Stimulated activated CD4-positive, alpha-beta T cell treated with anti-CD3 and anti-CD28 coated beads, Interleukin-15, amount 100 ng/mL, for 1 hour (primary cell): ENCODE measurements around the gene MAP3K20.
"Not testable (repeated sequence)": the region's sequence is repeated elsewhere in the genome, so short reads cannot be mapped to it uniquely, and the experiment has no call there.

ENCODE experiments used
- DNase-seq, 2 donors: peaks; one replicate each; pipeline ENCODE4 v3.0.0-alpha.2; 2020; ENCODE audit warnings: low read depth in 1 of 2, low spot score in 1 of 2

Gene MAP3K20

GRCh38 chr2:173226899-173227698, 151.5 kb downstream of the MAP3K20 start:
- DNase-seq = no peak

DNA sequence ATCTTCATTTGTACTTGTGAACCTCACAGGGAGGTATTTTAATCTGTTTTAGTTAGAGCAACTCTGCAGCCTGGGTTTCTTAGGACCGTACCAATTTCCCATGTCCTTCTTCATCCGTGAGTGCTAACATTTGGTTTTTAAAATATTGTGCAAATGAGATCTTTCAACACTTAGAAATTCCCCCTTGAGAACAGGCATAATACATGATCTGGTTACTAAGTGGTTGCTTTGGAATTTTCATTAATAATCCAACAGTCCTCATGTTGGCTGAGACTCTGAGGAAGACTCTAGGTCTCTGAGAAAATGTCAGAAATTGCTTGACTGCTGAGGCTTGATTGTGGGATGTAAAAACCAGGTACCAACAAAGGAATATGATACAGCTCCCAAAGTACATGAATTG, 153.4 kb downstream of the MAP3K20 start:
- DNase-seq = no peak

- DNase-seq = no peak
These were observed 154.5 kb downstream of the MAP3K20 start for GRCh38 chr2:173230181-173230580.

- no peak for DNase-seq
These were observed 155.4 kb downstream of the MAP3K20 start for GRCh38 chr2:173231042-173231441.

DNA sequence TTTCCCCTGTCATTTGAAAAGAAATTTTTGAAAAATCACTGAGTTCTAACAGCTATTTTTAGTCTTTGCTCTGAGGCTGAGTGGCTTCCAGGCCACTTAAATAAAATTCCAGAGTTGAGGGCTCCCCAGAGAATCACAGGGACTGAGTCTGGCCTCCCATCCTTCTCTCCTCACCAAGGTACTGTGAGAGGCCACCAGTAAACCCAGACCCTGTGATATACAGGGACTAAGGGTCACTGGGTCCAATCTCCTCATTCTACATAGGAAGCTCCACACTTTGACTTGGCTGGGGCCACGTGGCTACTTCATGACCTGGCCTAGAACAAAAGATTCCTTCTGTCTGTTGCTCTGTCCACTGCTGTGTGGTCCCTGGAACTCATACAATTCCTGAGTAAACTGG, 155.8 kb downstream of the MAP3K20 start:
- no peak for DNase-seq

DNA sequence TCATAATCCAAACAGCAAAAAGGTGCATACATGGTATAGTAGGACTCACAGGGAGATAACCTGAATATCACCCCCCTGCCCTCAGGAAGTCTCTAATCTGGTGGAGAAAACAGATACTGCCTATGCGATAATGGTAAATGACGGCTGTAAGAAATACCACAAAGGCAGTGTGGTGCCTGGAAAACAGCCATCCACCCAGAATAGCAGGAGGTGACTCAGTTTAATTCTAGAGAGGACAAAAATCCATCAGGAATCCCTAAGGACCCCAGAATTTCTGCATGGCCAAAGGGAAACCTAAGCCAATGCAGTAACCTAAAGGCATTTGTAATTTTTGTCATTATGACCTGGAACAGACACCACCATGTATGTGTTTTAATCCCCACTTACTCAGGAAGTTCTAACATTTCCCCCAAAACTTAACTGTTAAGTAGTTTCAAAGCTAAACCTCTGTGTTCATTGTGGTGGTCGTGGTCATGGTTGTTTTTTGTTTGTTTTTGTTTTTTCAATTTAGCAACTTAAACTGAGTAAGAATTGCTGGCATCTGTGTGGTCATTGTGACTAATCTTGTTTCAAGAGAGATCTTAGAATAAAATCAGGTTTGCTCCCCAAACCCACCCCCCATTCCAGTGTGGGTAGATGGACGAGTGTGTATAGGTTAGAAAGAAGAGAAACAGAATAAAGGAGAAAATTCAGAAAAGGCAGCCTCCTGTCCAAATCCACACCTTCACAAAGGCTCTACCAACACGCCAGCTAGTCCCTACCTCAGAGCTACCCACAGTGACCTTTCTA, 157.5 kb downstream of the MAP3K20 start:
- DNase-seq = no peak

DNA sequence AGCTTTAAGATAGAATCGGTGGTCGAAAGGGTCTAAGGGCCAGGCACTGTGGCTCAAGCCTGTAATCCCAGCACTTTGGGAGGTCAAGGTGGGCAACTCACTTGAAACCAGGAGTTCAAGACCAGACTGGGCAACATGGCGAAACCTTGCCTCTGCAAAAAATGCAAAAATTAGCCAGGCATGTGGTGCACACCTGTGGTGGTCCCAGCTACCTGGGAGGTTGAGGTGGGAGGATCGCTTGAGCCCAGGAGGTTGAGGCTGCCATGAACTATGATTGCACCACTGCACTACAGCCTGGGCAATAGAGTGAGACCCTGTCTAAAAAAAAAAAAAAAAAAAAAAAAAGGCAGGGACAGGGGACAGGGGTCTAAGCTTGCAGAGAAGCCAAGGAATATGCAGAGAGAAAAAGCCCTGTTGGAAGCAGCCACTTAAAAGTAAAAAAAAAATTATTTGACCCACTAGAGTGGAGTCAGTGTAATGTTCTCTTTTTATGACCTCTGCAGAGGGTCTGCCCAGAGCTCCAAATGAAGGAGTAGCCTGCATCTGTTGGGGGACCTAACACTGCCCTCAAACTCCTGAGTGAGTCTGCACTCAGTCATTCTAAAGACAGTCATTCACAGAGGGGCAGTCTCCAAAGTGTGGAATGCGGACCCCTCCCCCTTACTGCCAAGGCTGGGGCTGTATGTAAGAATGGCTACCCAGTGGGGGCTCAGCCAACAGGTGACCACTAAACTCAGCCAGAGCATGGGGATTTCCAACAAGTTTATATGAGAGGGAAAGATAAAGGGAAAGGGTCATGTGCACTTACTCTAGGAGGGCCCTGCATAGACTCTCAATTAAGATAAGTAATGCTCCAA, 160.5 kb downstream of the MAP3K20 start:
- no peak for DNase-seq

DNA sequence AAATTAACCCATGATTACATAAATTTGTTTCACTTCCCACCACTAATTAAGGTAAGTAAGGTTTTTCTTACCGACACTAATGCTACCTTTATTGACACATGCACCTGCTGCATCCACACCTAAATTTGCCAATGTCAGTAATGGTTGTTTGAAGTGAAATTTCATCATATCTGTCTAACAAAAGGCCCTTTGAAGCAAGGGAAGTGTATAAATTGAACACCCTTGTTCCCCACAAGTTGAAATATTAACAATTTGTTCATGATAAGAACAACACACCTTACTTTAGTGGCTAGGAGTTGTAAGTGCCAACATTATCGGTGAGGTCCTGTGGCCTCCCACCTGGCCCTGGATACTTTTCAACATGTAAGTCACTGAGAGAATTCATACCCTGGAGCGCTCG, 162.7 kb downstream of the MAP3K20 start:
- DNase-seq = no peak

DNA sequence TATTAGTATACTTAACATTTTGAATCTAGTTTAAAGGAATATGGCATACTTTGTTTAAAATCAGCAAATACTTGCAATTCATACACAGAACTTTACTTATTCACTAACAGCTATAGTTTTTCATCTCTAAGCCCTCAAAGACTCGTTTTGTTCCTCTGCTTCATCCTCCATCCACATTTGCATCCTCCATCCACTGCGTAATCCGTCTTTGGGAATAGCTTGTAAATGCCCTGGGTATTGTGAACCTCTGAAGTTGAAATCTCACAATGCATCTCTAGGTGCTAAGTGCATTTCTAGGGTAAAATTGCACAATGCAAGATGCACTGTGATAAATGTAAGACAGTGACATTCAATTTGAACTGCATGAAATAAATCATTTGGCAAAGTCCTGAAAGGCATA, 163.2 kb downstream of the MAP3K20 start:
- DNase-seq = no peak

- DNase-seq = no peak
These were observed 164.0 kb downstream of the MAP3K20 start for GRCh38 chr2:173239644-173240043.

- no peak for DNase-seq
These were observed 164.4 kb downstream of the MAP3K20 start for GRCh38 chr2:173240083-173240482.

DNA sequence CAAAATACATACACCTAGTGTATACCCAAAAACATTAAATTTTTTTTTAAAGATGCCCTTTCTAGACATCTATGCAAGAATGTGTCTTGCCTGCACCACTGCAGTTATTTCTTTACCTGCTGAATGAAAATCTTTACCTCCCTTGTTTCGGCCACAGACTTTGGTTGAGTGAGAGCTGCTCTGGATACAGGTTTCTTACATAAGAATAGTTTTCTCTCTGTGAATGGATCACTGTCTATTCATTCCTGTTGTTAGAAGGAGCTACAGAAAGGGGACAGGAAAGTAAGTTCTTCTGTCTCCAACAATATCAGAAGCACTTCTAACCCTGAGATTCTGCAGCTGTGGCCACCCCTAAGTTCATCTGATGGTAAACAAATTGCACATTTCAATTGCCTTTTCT, 166.0 kb downstream of the MAP3K20 start:
- no peak for DNase-seq

DNA sequence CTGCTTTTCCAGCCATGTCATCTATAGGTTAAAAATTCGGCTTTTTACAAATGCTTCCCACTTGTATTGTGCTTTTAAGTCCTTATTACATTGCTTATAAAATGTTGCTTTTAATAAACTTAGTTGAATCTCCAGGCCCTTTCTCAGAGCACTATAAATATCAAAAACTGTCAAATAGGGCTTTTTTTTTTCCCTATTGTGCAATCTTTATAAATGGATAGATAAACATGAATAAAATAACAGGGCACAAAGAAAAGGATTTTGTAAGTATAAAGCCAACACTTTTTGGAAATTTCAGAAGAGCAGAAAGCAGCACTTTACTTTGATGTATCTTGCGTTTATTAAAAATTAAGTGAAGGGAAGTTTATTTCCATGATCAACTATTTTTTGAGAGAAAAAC, 171.5 kb downstream of the MAP3K20 start:
- no peak for DNase-seq

DNA sequence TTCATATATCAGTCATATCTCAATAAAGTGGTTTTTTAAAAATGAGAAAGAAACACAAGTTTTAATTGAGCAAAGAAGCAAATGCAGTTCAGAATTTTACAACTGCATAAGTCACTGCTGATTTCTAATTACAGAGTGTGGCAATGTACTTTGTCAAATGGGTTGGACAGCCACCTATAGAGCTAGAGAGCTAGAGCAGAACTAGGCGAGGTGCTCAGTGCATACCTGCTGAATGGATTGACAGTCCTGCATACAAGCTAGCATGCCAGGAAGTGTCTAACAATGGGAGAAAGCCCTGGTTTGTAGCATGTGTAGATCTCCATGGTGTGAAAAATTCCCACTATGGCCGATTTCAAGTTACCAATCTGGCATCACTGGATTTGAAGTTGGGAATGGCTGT, 172.7 kb downstream of the MAP3K20 start:
- DNase-seq = no peak

DNA sequence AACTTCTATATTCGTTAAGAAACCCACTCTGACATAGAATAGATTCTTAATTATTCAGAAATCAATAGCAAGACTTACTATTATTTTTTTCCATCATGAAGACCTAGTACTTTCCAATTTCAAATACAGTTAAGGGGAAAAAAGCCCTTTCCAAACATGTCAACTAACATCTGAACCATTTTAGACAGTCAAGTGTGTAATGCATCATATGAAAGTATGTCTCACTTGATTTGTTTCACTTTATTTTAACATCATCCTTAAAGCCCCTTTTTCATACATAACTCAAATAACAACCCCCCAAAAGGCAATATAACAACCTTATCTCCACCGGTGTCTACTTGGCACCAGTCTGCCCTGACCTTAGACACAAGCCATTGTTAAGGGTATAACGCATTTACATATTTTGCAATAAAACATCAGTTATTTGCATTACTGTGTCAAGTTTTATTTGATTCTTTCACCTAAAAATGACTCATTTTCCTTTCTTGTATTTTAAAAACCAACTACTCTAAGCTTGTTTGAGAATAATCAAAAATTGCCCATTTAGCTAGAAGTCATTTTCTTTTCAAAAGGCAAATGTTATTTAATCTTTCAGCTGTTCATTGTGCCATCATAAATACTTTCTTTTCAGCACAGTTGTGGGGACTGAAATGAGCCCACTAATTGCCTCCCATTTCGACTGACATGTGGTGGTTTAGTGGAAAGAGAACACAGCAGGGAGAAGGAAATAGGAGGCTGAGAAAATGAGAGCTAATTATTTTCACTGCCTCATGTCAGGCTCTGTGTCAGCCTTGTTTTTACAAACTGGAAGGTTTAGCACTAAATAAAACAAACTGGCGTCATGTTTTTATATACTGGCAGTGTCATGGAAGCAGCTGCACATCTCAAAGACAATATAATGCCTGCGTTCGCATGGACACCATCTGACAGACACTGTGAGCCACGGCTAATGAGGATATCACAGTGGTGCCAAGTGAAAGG, 174.3 kb downstream of the MAP3K20 start:
- DNase-seq = no peak

- DNase-seq = no peak
These were observed 175.6 kb downstream of the MAP3K20 start for GRCh38 chr2:173251225-173251624.

DNA sequence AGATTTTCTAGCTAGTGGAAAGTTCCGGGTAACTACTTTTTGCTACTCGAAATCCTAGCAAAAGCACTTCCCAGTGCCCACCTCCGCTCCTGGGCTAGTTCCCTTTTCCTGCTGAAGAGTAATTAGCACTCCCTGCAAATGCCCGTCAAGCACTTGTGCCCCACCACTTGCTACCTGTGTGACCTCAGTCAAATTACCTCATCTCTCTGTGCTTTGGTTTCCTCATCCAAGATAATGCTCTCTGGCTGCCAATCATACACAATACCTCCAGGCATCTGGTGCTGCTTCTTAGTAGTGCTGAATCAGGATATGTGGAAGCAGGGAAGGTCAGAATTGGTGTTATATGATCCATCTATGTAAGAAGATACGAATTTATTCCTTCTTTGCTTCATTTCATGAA, 176.9 kb downstream of the MAP3K20 start:
- no peak for DNase-seq

GRCh38 chr2:173254659-173255058, 179.0 kb downstream of the MAP3K20 start:
- DNase-seq = no peak

DNA sequence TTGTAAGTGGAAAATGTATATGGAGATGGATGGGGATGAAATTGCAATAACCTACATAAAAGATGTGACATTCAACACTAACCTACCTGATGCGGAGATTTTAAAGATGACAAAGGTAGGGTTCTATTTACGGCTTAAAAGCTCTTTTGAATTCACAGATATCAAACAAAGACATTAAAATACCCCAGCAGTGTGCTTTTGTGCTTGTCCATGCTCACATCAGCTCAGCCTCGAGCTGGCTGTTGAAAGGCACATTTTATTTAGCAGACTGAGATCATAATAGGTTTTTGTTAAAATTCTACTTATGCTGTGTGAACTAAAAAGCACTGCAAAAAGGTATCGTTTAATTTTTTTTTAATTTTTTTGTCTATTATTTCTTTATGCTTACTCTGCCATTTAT, 183.1 kb downstream of the MAP3K20 start:
- DNase-seq = no peak

DNA sequence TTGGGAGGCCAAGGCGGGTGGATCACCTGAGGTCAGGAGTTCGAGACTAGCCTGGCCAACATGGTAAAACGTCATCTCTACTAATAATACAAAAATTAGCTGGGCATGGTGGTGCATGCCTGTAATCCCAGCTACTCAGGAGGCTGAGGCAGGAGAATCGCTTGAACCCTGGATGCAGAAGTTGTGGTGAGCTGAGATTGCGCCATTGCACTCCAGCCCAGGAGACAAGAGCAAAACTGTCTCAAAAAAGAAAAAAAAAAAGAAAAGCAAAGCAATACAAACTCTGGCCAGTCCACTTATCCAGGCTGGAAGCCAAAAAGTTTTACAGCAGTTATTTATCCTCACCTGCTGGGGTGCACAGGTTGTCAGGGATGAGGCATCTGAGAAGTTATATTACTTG, 186.7 kb downstream of the MAP3K20 start:
- not testable (repeated sequence) for DNase-seq
